GM12892 (cell line): ENCODE results near the gene ANXA8.

ENCODE experiments used
- POLR2A ChIP-seq: IDR thresholded peaks from 2 replicates; pipeline ENCODE4 v1.6.1; 2011; ENCODE audit warnings: low read depth, low read length, control low read depth
- TAF1 ChIP-seq: IDR thresholded peaks from 2 replicates; pipeline ENCODE4 v1.6.1; 2011; ENCODE audit warnings: low read depth, mild to moderate bottlenecking, control low read depth, low read length, borderline replicate concordance

GRCh38 chr10:47425813-47426419 lies 58.0 kb downstream of the ANXA8 start:
- TF ChIP-seq POLR2A (no peak), TAF1 (no peak)
